ENCODE results near the gene CASK.

DNA sequence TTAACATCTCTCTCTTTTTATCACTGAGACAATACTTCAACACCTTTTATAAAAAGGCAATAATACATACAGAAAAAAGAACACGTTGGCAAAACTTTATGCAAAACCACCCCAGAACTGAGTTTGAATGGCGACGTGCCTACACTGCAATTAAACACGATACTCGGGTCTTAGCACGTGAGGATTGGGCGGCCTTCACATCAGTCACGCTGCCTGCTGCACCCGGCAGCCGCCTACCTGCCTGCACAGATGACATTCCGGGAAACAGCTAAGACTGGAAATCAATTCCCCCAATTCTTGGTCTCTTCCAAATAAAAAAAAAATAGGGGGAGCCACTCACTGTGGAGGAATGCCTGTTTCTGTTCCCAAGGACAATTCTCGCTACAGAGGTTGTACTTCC lies 408.0 kb downstream of the CASK start:
- TF ChIP-seq FOXA1 (IDR thresholded peaks at IDR 0.05) (no peak), ARNT (IDR thresholded peaks at IDR 0.05) (no peak), HDGF (IDR thresholded peaks at IDR 0.05; ENCODE audit: borderline replicate concordance) (no peak), SUZ12 (IDR thresholded peaks at IDR 0.05) (no peak), L3MBTL2 (conservative IDR thresholded peaks at IDR 0.05) (no peak), NFRKB (IDR thresholded peaks at IDR 0.05) (no peak), ZNF384 (IDR thresholded peaks at IDR 0.05) (no peak), FOXM1 (IDR thresholded peaks at IDR 0.05; ENCODE audit: borderline replicate concordance) (no peak), FOXK2 (IDR thresholded peaks at IDR 0.05) (no peak), CTBP1 (IDR thresholded peaks at IDR 0.05; ENCODE audit: borderline replicate concordance) (no peak), LEF1 (IDR thresholded peaks at IDR 0.05; ENCODE audit: borderline replicate concordance) (no peak), BHLHE40 (IDR thresholded peaks at IDR 0.05; ENCODE audit: borderline replicate concordance) (no peak)
